ENCODE results near the gene ACTG1.

Gene ACTG1

GRCh38 chr17:81510785-81511553, 1.6 kb downstream of the ACTG1 start:
- TF ChIP-seq CTCF (IDR thresholded peaks at IDR 0.05; ENCODE audit: low read depth, low read length, missing control alignments), result no peak
- peak overlapping the region; percentile 84 for H3K4me3 ChIP-seq (ENCODE audit: low read depth, low read length)
- no peak for DNase-seq (ENCODE audit: low read depth)

GRCh38 chr17:81509972-81510784, 2.4 kb downstream of the ACTG1 start:
- DNase-seq (ENCODE audit: low read depth), result no peak
- H3K4me3 ChIP-seq (ENCODE audit: low read depth, low read length), result peak overlapping the region; percentile 84

GRCh38 chr17:81509207-81509971, 3.2 kb downstream of the ACTG1 start:
- DNase-seq (ENCODE audit: low read depth), result no peak
- TF ChIP-seq CTCF (IDR thresholded peaks at IDR 0.05; ENCODE audit: low read depth, low read length, missing control alignments), result no peak
- peak overlapping the region; percentile 84 for H3K4me3 ChIP-seq (ENCODE audit: low read depth, low read length)

More at GRCh38 chr17:81509972-81510784, 2.4 kb downstream of the ACTG1 start:
- no peak for TF ChIP-seq CTCF (IDR thresholded peaks at IDR 0.05; ENCODE audit: low read depth, low read length, missing control alignments)

GRCh38 chr17:81508639-81509206, 3.9 kb downstream of the ACTG1 start:
- no peak for TF ChIP-seq CTCF (IDR thresholded peaks at IDR 0.05; ENCODE audit: low read depth, low read length, missing control alignments)
- H3K4me3 ChIP-seq (ENCODE audit: low read depth, low read length), result peak overlapping the region; percentile 84; the same call in 1 of the 2 replicates
- DNase-seq (ENCODE audit: low read depth), result no peak

GRCh38 chr17:81503619-81504018, 9.0 kb downstream of the ACTG1 start:
- no peak for DNase-seq (ENCODE audit: low read depth)
- no peak for TF ChIP-seq CTCF (IDR thresholded peaks at IDR 0.05; ENCODE audit: low read depth, low read length, missing control alignments)
- no peak overlapping the region for H3K4me3 ChIP-seq (ENCODE audit: low read depth, low read length)

- TF ChIP-seq CTCF (IDR thresholded peaks at IDR 0.05; ENCODE audit: low read depth, low read length, missing control alignments), result no peak
- DNase-seq (ENCODE audit: low read depth), result no peak
Observed at GRCh38 chr17:81502471-81503017, 10.1 kb downstream of the ACTG1 start.

More at GRCh38 chr17:81502471-81503017, 10.1 kb downstream of the ACTG1 start:
- no peak overlapping the region for H3K4me3 ChIP-seq (ENCODE audit: low read depth, low read length)

Data from GM12864 (cell line).